HG03060 (cell line): Measurements from ENCODE around the gene ZNF501.
A peak's percentile ranks its signal among the peaks of the same experiment; 100 is the strongest.

ENCODE experiments used
- ATAC-seq: cut with Tn5 transposase; IDR thresholded peaks from one replicate; pipeline ENCODE4 v1.9.1; 2021; ENCODE audit warnings: low read depth, moderate number of reproducible peaks; ENCODE audit not compliant: unreplicated experiment

The ZNF501 gene

GRCh38 chr3:44729384-44729910 lies at the start of gene ZNF501:
Gene ZNF501 (plus strand): TSS chr3:44729635. CDS start chr3:44734422, 4,787 bp downstream.
- ATAC-seq: no peak

GRCh38 chr3:44680921-44681455 lies 48.4 kb upstream of the ZNF501 start:
- no peak for ATAC-seq

DNA sequence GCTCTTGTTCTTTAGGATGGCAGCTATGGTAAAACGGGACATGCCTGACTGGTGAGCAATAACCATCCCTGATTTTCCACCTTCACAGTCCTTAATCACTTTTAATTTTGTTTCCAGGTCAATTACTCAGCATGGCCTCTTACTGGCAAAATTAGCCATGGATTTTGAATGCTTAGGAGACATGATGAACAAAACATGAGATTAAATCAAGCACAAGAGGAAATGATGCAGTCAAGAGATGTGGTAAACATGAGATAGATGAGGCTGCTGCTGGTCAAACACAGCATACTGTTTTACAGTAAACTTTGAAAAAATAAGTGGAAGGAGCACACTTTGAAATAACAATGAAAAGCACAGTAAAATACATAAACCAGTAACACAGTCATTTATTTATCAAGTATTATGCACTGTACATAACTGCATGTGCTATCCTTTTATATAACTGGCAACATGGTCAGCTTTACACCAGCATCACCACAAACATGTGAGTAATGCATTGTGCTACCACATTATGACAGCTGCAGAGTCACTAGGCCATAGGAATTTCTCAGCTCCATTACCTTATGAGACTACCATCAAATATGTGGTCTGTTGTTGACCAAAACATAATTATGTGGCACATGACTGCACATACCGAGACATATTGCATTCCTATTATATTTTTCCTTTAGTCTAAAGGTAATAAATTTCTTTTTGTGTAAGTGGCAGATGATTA lies 47.1 kb upstream of the ZNF501 start:
- ATAC-seq: no peak

GRCh38 chr3:44685128-44685800 lies 44.2 kb upstream of the ZNF501 start:
- no peak for ATAC-seq

- ATAC-seq: no peak
These were observed 41.5 kb upstream of the ZNF501 start for GRCh38 chr3:44687898-44688297.

GRCh38 chr3:44712455-44713075 lies 16.9 kb upstream of the ZNF501 start, which contains the start of gene ZNF502:
Gene ZNF502 (plus strand): TSS chr3:44712660. CDS start chr3:44720262, 7,602 bp downstream.
- no peak for ATAC-seq

GRCh38 chr3:44721231-44722102 lies 8.0 kb upstream of the ZNF501 start:
- ATAC-seq: no peak

DNA sequence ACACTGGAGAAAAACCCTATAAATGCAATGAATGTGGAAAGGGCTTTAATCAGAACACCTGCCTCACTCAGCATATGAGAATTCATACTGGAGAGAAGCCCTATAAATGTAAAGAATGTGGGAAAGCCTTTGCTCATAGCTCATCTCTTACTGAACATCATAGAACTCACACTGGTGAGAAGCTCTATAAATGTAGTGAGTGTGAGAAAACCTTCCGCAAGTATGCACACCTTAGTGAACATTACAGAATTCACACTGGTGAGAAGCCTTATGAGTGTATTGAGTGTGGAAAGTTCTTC lies 7.4 kb upstream of the ZNF501 start:
- ATAC-seq: no peak

GRCh38 chr3:44734646-44735168 lies 5.3 kb downstream of the ZNF501 start:
- ATAC-seq: no peak

DNA sequence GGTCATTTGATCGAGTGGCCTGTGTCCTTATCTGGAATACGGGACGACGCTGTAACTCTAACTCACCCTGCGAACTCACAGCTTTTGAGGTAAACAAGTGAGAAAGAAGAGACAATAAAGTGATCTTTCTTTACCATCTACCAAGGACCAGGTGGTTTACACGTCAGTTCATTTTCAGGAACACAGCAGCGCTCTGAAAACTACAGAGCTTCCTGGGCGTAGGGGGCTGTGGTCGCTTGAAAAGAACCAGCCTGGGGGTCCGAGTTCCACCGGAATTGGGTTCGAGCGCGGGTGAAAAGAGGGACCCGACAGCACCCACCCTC lies 31.6 kb downstream of the ZNF501 start:
- ATAC-seq: no peak

DNA sequence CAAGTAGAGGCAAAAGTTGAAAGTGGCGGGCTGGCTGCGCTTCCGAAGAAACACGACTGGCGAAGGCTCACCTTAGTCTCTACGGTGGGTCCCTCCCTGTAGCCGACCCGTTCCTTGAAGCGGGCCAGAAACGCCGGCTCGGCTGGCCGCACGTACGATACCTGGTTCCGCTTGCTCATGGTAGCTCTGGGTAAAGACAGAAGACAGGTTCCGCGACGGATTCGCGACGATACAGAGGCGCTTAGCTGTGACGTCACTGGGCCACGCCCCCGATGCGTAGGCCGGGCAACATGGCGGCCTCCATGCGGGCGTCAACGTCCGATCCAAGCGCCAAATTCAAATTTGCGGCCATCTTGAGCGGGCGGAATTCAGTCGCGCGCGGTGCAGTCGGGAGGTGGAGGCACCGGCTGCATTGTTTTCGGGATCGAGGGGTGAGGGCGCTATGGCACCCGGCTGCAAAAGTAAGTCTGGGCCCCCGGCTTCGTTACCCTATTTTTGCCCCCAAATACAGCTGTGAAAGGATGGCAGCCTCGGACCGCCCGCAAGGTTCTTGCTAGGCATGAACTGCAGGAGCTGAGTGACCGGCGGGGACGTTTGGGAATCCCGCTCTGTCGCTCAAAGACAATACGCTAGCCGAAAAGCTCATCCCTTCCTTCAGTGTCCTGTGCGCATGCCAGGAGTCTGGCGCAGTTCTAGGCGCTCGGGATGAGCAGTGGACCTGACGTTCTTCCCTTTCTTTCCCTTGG lies 32.2 kb downstream of the ZNF501 start, which contains the start of the genes KIAA1143 and KIF15:
Gene KIAA1143 (minus strand): TSS at position 196 of the 746 bp plus-strand sequence. CDS start 17 bp downstream, at position 179.
Gene KIF15 (plus strand): TSS at position 371 of the 746 bp plus-strand sequence. CDS start 72 bp downstream, at position 443.
- peak; percentile 77 for ATAC-seq

DNA sequence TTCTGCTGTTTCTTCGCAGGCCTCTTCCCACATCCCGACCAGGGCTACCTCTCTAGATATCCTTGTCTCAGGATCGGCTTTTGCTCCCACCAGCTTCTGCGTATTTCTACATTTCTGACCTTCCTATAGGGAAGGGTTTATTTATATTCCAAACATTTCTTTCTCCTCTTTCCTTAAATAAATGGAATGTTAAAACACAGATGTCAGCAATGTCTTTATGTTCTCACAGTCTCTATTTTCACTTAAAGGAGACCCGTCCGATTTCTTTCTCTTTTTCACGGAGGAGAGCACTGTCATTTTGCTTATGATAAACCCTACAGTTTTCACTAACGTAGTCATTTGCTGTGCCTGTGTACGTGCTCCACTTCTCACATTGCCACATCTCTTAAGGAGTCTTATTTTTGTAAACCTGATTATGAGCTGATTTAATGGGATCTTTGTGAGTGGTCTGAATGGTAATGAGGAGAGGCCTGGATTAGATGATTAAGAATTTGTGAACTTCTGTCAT lies 32.8 kb downstream of the ZNF501 start:
- ATAC-seq: no peak

DNA sequence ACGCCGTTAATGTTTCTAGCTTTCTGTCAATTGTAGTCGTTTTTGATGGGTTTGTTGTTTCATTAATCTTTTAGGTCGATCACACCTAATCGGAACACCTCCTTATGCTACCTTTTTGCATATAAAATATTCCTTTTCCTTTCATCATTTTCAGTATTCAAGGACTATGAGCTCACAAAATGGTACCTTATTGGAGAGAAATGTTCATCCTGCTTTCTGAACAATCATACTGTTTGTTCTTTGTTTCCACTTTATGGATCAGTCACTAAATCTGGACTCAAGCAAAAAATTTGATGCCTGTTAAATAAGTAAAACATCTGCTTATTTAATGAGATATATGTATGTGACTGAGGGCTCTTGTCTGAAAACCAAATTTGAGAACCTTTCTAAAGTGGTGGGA lies 33.3 kb downstream of the ZNF501 start:
- no peak for ATAC-seq

GRCh38 chr3:44764248-44764647 lies 34.8 kb downstream of the ZNF501 start:
- no peak for ATAC-seq

- ATAC-seq: no peak
These were observed 42.1 kb downstream of the ZNF501 start for GRCh38 chr3:44771424-44772098.

DNA sequence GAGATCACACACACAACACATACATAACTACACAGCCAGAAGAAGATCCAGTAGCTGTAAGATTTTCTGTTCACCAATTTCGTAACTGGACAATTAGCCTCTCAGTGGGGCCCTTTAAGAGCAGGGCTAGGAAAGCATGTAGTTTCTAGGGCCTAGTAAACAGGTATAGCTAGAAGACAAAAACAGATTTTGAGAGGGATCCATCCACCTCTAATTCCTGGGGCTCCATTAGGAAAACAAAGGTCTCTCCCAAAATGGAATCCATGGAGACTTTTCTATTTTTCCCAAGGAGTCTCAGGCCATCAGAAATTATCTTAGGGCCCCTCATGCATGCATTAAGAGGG lies 42.6 kb downstream of the ZNF501 start:
- no peak for ATAC-seq

DNA sequence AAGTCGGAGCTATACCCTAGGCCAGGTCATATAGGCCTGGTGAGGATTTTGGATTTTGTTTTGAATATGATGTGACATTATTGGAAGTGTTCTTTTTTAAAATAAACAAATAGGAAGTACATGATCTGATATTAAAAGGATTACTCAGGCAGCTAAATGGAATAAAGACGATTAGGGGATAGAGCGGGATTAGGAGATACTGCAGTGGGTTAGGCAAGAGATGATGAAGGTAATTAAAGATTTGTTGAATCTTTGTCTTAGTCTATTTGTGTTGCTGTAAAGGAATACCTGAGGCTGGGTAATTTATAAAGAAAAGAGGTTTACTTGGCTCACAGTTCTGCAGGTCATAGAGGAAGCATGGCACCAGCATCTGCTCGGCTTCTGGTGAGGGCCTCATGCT lies 53.5 kb downstream of the ZNF501 start:
- no peak for ATAC-seq
